ENCODE measurements around the gene SLC15A1.

The SLC15A1 gene

GRCh38 chr13:98752467-98753290, at the start of gene SLC15A1:
Gene SLC15A1 (minus strand): TSS chr13:98752672. CDS start chr13:98752598, 74 bp downstream.
- Histone ChIP-seq H3K4me1 (ENCODE audit: low read length) (no peaks in the 10 kb centered on the region), H4K20me1 (ENCODE audit: insufficient read depth, low read length) (no peaks in the 10 kb centered on the region), H3K36me3 (replicated peaks; ENCODE audit: insufficient read depth, low read length) (no peaks in the 10 kb centered on the region), H3K9me2 (replicated peaks; ENCODE audit: insufficient read depth, low read length) (no peaks in the 10 kb centered on the region), H2AFZ (ENCODE audit: low read length) (no peak within 1 kb of the TSS), H3K4me2 (ENCODE audit: low read depth, low read length) (no peak within 1 kb of the TSS), H3F3A (ENCODE audit: insufficient read depth, low read length) (no peaks in the 10 kb centered on the region), H3K9me3 (replicated peaks; ENCODE audit: insufficient read depth, low read length) (no peaks in the 10 kb centered on the region), H3K9ac (ENCODE audit: low read length) (no peak within 1 kb of the TSS), H3K27ac (ENCODE audit: low read length) (no peak within 1 kb of the TSS), H3K79me2 (ENCODE audit: low read length) (no peaks in the 10 kb centered on the region), H3K4me3 (ENCODE audit: low read length) (no peak within 1 kb of the TSS), H3K27me3 (replicated peaks; ENCODE audit: insufficient read depth, low read length) (no peaks in the 10 kb centered on the region)
- TF ChIP-seq EZH2phosphoT487 (IDR thresholded peaks at IDR 0.05; ENCODE audit: low read length) (no peak), EZH2 (optimal IDR thresholded peaks at IDR 0.05; ENCODE audit: low read depth, low read length) (no peak), CTCF (IDR thresholded peaks at IDR 0.05; ENCODE audit: low read length) (no peak)
- no peak for DNase-seq

GRCh38 chr13:98801626-98802418, 49.4 kb upstream of the SLC15A1 start:
- Histone ChIP-seq H3K4me2 (ENCODE audit: low read depth, low read length) (no peak overlapping the region), H3K9me3 (replicated peaks; ENCODE audit: insufficient read depth, low read length) (no peaks in the 10 kb centered on the region), H3K36me3 (replicated peaks; ENCODE audit: insufficient read depth, low read length) (no peaks in the 10 kb centered on the region), H3K27me3 (replicated peaks; ENCODE audit: insufficient read depth, low read length) (no peaks in the 10 kb centered on the region), H3F3A (ENCODE audit: insufficient read depth, low read length) (no peaks in the 10 kb centered on the region), H3K4me1 (ENCODE audit: low read length) (no peaks in the 10 kb centered on the region), H3K27ac (ENCODE audit: low read length) (no peak overlapping the region), H4K20me1 (ENCODE audit: insufficient read depth, low read length) (no peaks in the 10 kb centered on the region), H3K9me2 (replicated peaks; ENCODE audit: insufficient read depth, low read length) (no peaks in the 10 kb centered on the region), H2AFZ (ENCODE audit: low read length) (no peak overlapping the region), H3K79me2 (ENCODE audit: low read length) (no peaks in the 10 kb centered on the region), H3K9ac (ENCODE audit: low read length) (no peak overlapping the region), H3K4me3 (ENCODE audit: low read length) (no peak overlapping the region)
- no peak for DNase-seq
- TF ChIP-seq EZH2 (optimal IDR thresholded peaks at IDR 0.05; ENCODE audit: low read depth, low read length) (no peak), EZH2phosphoT487 (IDR thresholded peaks at IDR 0.05; ENCODE audit: low read length) (no peak), CTCF (IDR thresholded peaks at IDR 0.05; ENCODE audit: low read length) (no peak)

GRCh38 chr13:98800078-98800477, 47.6 kb upstream of the SLC15A1 start:
- no peaks in the 10 kb centered on the region for H3K79me2 ChIP-seq (ENCODE audit: low read length)
- H3K4me1 ChIP-seq (ENCODE audit: low read length): no peaks in the 10 kb centered on the region
- TF ChIP-seq CTCF (IDR thresholded peaks at IDR 0.05; ENCODE audit: low read length): no peak
- TF ChIP-seq EZH2 (optimal IDR thresholded peaks at IDR 0.05; ENCODE audit: low read depth, low read length): no peak
- TF ChIP-seq EZH2phosphoT487 (IDR thresholded peaks at IDR 0.05; ENCODE audit: low read length): no peak

More at GRCh38 chr13:98800078-98800477, 47.6 kb upstream of the SLC15A1 start:
- Histone ChIP-seq H3K9me3 (replicated peaks; ENCODE audit: insufficient read depth, low read length) (no peaks in the 10 kb centered on the region), H3K36me3 (replicated peaks; ENCODE audit: insufficient read depth, low read length) (no peaks in the 10 kb centered on the region), H3K4me2 (ENCODE audit: low read depth, low read length) (no peak overlapping the region), H3K27me3 (replicated peaks; ENCODE audit: insufficient read depth, low read length) (no peaks in the 10 kb centered on the region), H4K20me1 (ENCODE audit: insufficient read depth, low read length) (no peaks in the 10 kb centered on the region), H3K27ac (ENCODE audit: low read length) (no peak overlapping the region), H2AFZ (ENCODE audit: low read length) (no peak overlapping the region), H3K9me2 (replicated peaks; ENCODE audit: insufficient read depth, low read length) (no peaks in the 10 kb centered on the region), H3K9ac (ENCODE audit: low read length) (no peak overlapping the region), H3K4me3 (ENCODE audit: low read length) (no peak overlapping the region), H3F3A (ENCODE audit: insufficient read depth, low read length) (no peaks in the 10 kb centered on the region)
- no peak for DNase-seq

Measured in MM.1S (cell line).